ENCODE measurements around the gene RGMB.

Gene RGMB

GRCh38 chr5:98784411-98784810 lies 10.9 kb downstream of the RGMB start:
- DNase-seq (ENCODE audit: low read depth in 2 of 3, low spot score in 1 of 3): no peak

- DNase-seq (ENCODE audit: low read depth in 2 of 3, low spot score in 1 of 3): no peak
Observed at GRCh38 chr5:98785244-98785643, 11.8 kb downstream of the RGMB start.

- DNase-seq (ENCODE audit: low read depth in 2 of 3, low spot score in 1 of 3): no peak
Observed at GRCh38 chr5:98786191-98786853, 12.9 kb downstream of the RGMB start.

GRCh38 chr5:98787131-98787719 lies 13.8 kb downstream of the RGMB start:
- no peak for DNase-seq (ENCODE audit: low read depth in 2 of 3, low spot score in 1 of 3)

- DNase-seq (ENCODE audit: low read depth in 2 of 3, low spot score in 1 of 3): no peak
Observed at GRCh38 chr5:98789029-98789428, 15.6 kb downstream of the RGMB start.

GRCh38 chr5:98791001-98791519 lies 17.6 kb downstream of the RGMB start:
- DNase-seq (ENCODE audit: low read depth in 2 of 3, low spot score in 1 of 3): no peak

GRCh38 chr5:98791898-98792580 lies 18.6 kb downstream of the RGMB start:
- DNase-seq (ENCODE audit: low read depth in 2 of 3, low spot score in 1 of 3): no peak

- DNase-seq (ENCODE audit: low read depth in 2 of 3, low spot score in 1 of 3): no peak
Observed at GRCh38 chr5:98793223-98793622, 19.8 kb downstream of the RGMB start.

- no peak for DNase-seq (ENCODE audit: low read depth in 2 of 3, low spot score in 1 of 3)
Observed at GRCh38 chr5:98794001-98794400, 20.5 kb downstream of the RGMB start.

- DNase-seq (ENCODE audit: low read depth in 2 of 3, low spot score in 1 of 3): no peak
Observed at GRCh38 chr5:98794414-98795080, 21.1 kb downstream of the RGMB start.

GRCh38 chr5:98795243-98795642 lies 21.8 kb downstream of the RGMB start:
- no peak for DNase-seq (ENCODE audit: low read depth in 2 of 3, low spot score in 1 of 3)

GRCh38 chr5:98796197-98796972 lies 22.9 kb downstream of the RGMB start:
- DNase-seq (ENCODE audit: low read depth in 2 of 3, low spot score in 1 of 3): peak; percentile 21 to 74 (median 23)

- DNase-seq (ENCODE audit: low read depth in 2 of 3, low spot score in 1 of 3): no peak
Observed at GRCh38 chr5:98798371-98798770, 24.9 kb downstream of the RGMB start.

GRCh38 chr5:98798847-98799246 lies 25.4 kb downstream of the RGMB start:
- no peak for DNase-seq (ENCODE audit: low read depth in 2 of 3, low spot score in 1 of 3)

GRCh38 chr5:98804066-98804465 lies 30.6 kb downstream of the RGMB start:
- no peak for DNase-seq (ENCODE audit: low read depth in 2 of 3, low spot score in 1 of 3)

GRCh38 chr5:98805070-98805469 lies 31.6 kb downstream of the RGMB start:
- DNase-seq (ENCODE audit: low read depth in 2 of 3, low spot score in 1 of 3): no peak

GRCh38 chr5:98807806-98808205 lies 34.3 kb downstream of the RGMB start:
- no peak for DNase-seq (ENCODE audit: low read depth in 2 of 3, low spot score in 1 of 3)

GRCh38 chr5:98810206-98810605 lies 36.7 kb downstream of the RGMB start:
- DNase-seq (ENCODE audit: low read depth in 2 of 3, low spot score in 1 of 3): no peak

- no peak for DNase-seq (ENCODE audit: low read depth in 2 of 3, low spot score in 1 of 3)
Observed at GRCh38 chr5:98813755-98814154, 40.3 kb downstream of the RGMB start.

- no peak for DNase-seq (ENCODE audit: low read depth in 2 of 3, low spot score in 1 of 3)
Observed at GRCh38 chr5:98816582-98817222, 43.2 kb downstream of the RGMB start.

Measured in stimulated activated CD4-positive, alpha-beta T cell treated with anti-CD3 and anti-CD28 coated beads, Interleukin-12 subunit alpha, Interleukin-12 subunit beta, amount 100 ng/mL, for 48 hours (primary cell).